Activated naive CD4-positive, alpha-beta T cell treated with anti-CD3 and anti-CD28 coated beads, Interleukin-2, amount 50 U/mL, for 24 hours (primary cell): ENCODE data around the gene DNM3.
A peak's percentile ranks its signal among the peaks of the same experiment; 100 is the strongest.

ENCODE experiments used
- H3K27ac Mint-ChIP-seq: one replicate; pipeline ENCODE4 v1.8.0; 2021; ENCODE audit warnings: mild to moderate bottlenecking, mixed read lengths
- H3K27me3 Mint-ChIP-seq: one replicate; pipeline ENCODE4 v1.8.0; 2021; ENCODE audit warnings: mixed read lengths
- H3K36me3 Mint-ChIP-seq: one replicate; pipeline ENCODE4 v1.8.0; 2021; ENCODE audit warnings: mixed read lengths
- H3K4me1 Mint-ChIP-seq: one replicate; pipeline ENCODE4 v1.8.0; 2021; ENCODE audit warnings: mixed read lengths
- H3K4me3 Mint-ChIP-seq: one replicate; pipeline ENCODE4 v1.8.0; 2021; ENCODE audit warnings: mild to moderate bottlenecking, mixed read lengths
- H3K9me3 Mint-ChIP-seq: one replicate; pipeline ENCODE4 v1.8.0; 2021; ENCODE audit warnings: mixed read lengths

Gene DNM3

DNA sequence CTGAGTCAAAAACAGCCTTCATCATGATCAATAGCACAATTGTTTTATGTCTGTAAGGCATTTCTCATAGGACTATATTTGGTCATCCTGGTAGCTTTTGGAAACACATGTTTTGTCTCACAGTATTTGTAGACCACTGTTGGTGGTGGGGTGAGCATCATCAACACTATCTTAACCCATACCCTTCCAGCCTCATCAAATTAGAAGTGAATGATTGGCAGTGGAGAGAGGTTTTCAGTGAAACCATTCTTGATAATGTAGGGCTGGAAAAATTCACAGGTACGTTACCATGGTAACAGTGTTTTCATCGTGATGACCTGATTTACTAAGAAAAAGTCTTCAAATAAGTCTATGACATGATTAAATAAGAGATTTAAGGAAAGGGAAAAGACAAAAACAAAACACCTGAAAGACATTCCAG lies 533.9 kb downstream of the DNM3 start:
- Mint-ChIP-seq H3K27me3 (no peaks in the 10 kb centered on the region), H3K9me3 (no peaks in the 10 kb centered on the region), H3K4me1 (peaks cover 26% of the 10 kb centered on the region), H3K4me3 (peak overlapping the region; percentile 13), H3K27ac (no peak overlapping the region), H3K36me3 (peaks cover 4% of the 10 kb centered on the region)

DNA sequence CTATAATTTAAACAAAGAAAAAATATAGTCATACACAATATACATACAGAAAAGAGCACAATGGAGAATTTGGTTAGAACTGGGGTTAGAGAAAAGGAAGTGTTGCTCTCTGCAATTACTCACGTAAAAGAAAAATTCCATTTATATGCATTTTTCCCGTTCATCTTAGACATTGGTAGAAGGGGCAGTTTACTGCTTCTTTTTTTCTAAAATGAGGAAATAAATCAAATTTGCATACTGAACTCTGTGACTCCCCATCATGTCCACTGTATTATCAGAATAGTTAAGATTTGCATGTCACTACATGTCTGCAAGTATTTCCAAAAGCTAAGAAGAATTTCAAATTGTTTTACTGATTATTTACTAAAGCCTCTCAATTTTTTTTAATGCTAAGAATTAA lies 535.1 kb downstream of the DNM3 start:
- no peak overlapping the region for H3K27ac Mint-ChIP-seq
- H3K4me3 Mint-ChIP-seq = no peak overlapping the region
- H3K27me3 Mint-ChIP-seq = no peaks in the 10 kb centered on the region
- peaks cover 38% of the 10 kb centered on the region for H3K4me1 Mint-ChIP-seq
- H3K9me3 Mint-ChIP-seq = no peaks in the 10 kb centered on the region
- H3K36me3 Mint-ChIP-seq = peaks cover 4% of the 10 kb centered on the region

- Mint-ChIP-seq H3K27me3 (no peaks in the 10 kb centered on the region), H3K9me3 (no peaks in the 10 kb centered on the region), H3K36me3 (peaks cover 4% of the 10 kb centered on the region), H3K27ac (no peak overlapping the region), H3K4me1 (peaks cover 49% of the 10 kb centered on the region), H3K4me3 (no peak overlapping the region)
Measured at GRCh38 chr1:172377565-172377964, 536.3 kb downstream of the DNM3 start.

- Mint-ChIP-seq H3K27ac (no peak overlapping the region), H3K4me3 (no peak overlapping the region), H3K27me3 (no peaks in the 10 kb centered on the region), H3K9me3 (no peaks in the 10 kb centered on the region), H3K36me3 (peaks cover 4% of the 10 kb centered on the region), H3K4me1 (peaks cover 52% of the 10 kb centered on the region)
Measured at GRCh38 chr1:172378109-172378760, 536.9 kb downstream of the DNM3 start.

DNA sequence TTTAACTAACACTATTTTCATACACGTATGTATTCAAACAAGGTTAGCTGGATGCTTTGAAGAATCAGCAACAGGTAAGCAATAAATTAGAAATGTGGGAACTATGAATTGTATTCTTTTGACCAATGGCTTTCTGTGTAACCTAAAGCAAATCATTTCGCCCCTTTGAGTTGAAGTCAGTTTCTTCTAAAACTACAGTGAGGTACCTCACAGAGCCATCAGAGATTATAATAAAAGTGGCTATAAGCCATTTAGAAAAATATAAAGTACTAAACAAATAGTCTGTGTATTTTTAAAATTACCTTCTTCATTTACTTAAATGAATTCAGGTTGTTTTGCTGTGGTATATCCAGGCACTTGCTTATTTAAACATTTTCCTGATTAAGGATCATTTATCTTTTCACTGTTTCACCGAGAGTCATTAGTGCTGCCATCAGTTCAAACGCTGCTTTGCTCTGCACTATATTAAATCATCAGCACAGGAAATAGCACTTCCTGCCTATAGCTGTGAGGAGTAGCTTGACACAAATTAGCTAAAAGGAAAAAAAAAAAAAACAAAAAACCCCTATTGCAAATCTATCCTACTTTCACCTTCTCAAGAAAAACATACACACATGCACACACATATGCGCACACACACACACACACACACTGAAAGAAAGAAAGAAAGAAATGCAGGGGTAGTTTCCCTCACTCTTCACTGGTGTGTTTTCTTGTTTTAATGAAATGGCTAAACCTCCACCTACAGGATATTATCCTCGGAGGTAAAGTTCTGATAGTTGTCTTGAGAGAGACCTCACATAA lies 539.3 kb downstream of the DNM3 start:
- peak overlapping the region; percentile 69 for H3K4me3 Mint-ChIP-seq
- peak overlapping the region; percentile 93 for H3K27ac Mint-ChIP-seq
- peaks cover 4% of the 10 kb centered on the region for H3K36me3 Mint-ChIP-seq
- peaks cover 48% of the 10 kb centered on the region for H3K4me1 Mint-ChIP-seq
- H3K27me3 Mint-ChIP-seq = no peaks in the 10 kb centered on the region
- H3K9me3 Mint-ChIP-seq = no peaks in the 10 kb centered on the region

- H3K27me3 Mint-ChIP-seq = no peaks in the 10 kb centered on the region
- peaks cover 41% of the 10 kb centered on the region for H3K4me1 Mint-ChIP-seq
- peak overlapping the region; percentile 33 for H3K4me3 Mint-ChIP-seq
- peak overlapping the region; percentile 74 for H3K27ac Mint-ChIP-seq
- H3K9me3 Mint-ChIP-seq = no peaks in the 10 kb centered on the region
- H3K36me3 Mint-ChIP-seq = peaks cover 4% of the 10 kb centered on the region
Measured at GRCh38 chr1:172381946-172382345, 540.6 kb downstream of the DNM3 start.

- Mint-ChIP-seq H3K27me3 (no peaks in the 10 kb centered on the region), H3K27ac (no peak overlapping the region), H3K4me1 (peaks cover 41% of the 10 kb centered on the region), H3K36me3 (peaks cover 4% of the 10 kb centered on the region), H3K4me3 (no peak overlapping the region), H3K9me3 (no peaks in the 10 kb centered on the region)
Measured at GRCh38 chr1:172382406-172382805, 541.1 kb downstream of the DNM3 start.

GRCh38 chr1:172382990-172383389 lies 541.7 kb downstream of the DNM3 start:
- Mint-ChIP-seq H3K27ac (no peak overlapping the region), H3K4me3 (no peak overlapping the region), H3K36me3 (peaks cover 4% of the 10 kb centered on the region), H3K9me3 (no peaks in the 10 kb centered on the region), H3K4me1 (peaks cover 41% of the 10 kb centered on the region), H3K27me3 (no peaks in the 10 kb centered on the region)

- Mint-ChIP-seq H3K4me3 (no peak overlapping the region), H3K27me3 (no peaks in the 10 kb centered on the region), H3K9me3 (no peaks in the 10 kb centered on the region), H3K4me1 (peaks cover 40% of the 10 kb centered on the region), H3K27ac (no peak overlapping the region), H3K36me3 (peaks cover 4% of the 10 kb centered on the region)
Measured at GRCh38 chr1:172383536-172383935, 542.2 kb downstream of the DNM3 start.

- no peak overlapping the region for H3K27ac Mint-ChIP-seq
- H3K36me3 Mint-ChIP-seq = peaks cover 2% of the 10 kb centered on the region
- H3K27me3 Mint-ChIP-seq = no peaks in the 10 kb centered on the region
- no peak overlapping the region for H3K4me3 Mint-ChIP-seq
- no peaks in the 10 kb centered on the region for H3K9me3 Mint-ChIP-seq
- H3K4me1 Mint-ChIP-seq = peaks cover 31% of the 10 kb centered on the region
Measured at GRCh38 chr1:172384656-172385055, 543.4 kb downstream of the DNM3 start.

DNA sequence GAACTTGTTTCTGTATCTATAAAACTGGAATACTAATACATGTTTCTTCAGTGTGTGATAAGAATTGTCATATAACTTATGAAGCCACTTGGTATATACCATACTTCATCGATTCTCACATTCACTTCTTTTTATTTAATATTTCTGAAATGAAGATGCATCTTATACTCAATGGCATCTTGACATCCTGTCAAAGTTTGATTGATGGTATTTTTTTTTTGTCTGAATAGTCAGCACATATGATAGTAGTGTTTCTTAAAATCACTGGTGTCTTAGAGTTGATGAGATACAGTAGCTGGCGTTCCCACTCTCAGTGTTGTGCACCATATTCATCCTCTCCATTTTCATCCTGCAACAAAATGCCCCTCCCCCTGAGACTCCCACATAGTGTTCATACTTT lies 544.7 kb downstream of the DNM3 start:
- Mint-ChIP-seq H3K4me3 (no peak overlapping the region), H3K27ac (no peak overlapping the region), H3K9me3 (no peaks in the 10 kb centered on the region), H3K27me3 (no peaks in the 10 kb centered on the region), H3K36me3 (peaks cover 2% of the 10 kb centered on the region), H3K4me1 (peaks cover 25% of the 10 kb centered on the region)

GRCh38 chr1:172388490-172388889 lies 547.2 kb downstream of the DNM3 start:
- no peaks in the 10 kb centered on the region for H3K27me3 Mint-ChIP-seq
- H3K36me3 Mint-ChIP-seq = peaks cover 2% of the 10 kb centered on the region
- no peak overlapping the region for H3K27ac Mint-ChIP-seq
- peaks cover 4% of the 10 kb centered on the region for H3K9me3 Mint-ChIP-seq
- peaks cover 22% of the 10 kb centered on the region for H3K4me1 Mint-ChIP-seq
- no peak overlapping the region for H3K4me3 Mint-ChIP-seq

- H3K4me1 Mint-ChIP-seq = peaks cover 40% of the 10 kb centered on the region
- no peak overlapping the region for H3K27ac Mint-ChIP-seq
- H3K27me3 Mint-ChIP-seq = no peaks in the 10 kb centered on the region
- no peak overlapping the region for H3K4me3 Mint-ChIP-seq
- H3K36me3 Mint-ChIP-seq = peaks cover 2% of the 10 kb centered on the region
- peaks cover 4% of the 10 kb centered on the region for H3K9me3 Mint-ChIP-seq
Measured at GRCh38 chr1:172390301-172390682, 549.0 kb downstream of the DNM3 start.

DNA sequence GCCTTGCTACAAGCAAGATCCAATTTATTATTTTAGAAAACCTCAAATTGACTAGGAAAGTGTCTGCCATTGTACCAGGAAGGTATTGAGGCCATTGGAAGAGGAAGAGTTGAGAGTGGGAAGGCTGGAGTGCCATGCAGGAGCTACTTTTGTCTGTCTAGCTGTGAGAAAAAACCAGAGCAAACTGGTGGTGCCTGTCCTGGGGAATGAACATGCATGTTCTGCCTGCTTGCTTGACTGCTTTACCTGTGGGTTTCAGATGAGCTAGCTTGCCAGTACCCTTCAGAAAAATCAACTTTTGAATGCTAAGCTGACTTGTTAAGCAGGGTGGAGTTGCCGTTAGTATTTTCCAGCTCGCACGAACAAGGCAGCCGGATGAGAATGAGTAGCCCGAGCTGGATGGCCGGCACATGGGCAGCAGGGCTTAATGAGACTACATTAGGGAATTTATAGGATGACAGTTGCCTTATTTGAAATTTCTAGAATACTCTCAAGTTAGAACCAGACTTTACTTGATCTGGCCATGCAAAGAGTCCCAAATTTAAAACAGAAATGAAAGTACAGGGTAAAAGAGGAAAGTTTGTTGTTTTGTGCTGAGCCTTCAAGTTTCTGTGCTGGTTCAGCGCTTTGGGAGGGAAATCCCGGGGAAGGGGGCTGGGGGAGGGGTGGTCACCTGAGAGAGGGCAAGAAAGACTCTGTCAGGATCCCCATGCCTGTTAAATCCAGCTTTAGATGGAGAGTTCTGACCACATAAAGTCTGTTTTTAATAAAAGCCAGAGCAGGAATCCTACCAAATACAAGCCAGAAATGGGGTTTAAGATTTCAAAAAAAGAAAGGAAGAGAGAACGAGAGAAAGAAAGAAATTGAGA lies 549.6 kb downstream of the DNM3 start:
- peak overlapping the region; percentile 26 for H3K27ac Mint-ChIP-seq
- peaks cover 2% of the 10 kb centered on the region for H3K36me3 Mint-ChIP-seq
- peaks cover 4% of the 10 kb centered on the region for H3K9me3 Mint-ChIP-seq
- H3K4me1 Mint-ChIP-seq = peaks cover 45% of the 10 kb centered on the region
- no peaks in the 10 kb centered on the region for H3K27me3 Mint-ChIP-seq
- H3K4me3 Mint-ChIP-seq = no peak overlapping the region

DNA sequence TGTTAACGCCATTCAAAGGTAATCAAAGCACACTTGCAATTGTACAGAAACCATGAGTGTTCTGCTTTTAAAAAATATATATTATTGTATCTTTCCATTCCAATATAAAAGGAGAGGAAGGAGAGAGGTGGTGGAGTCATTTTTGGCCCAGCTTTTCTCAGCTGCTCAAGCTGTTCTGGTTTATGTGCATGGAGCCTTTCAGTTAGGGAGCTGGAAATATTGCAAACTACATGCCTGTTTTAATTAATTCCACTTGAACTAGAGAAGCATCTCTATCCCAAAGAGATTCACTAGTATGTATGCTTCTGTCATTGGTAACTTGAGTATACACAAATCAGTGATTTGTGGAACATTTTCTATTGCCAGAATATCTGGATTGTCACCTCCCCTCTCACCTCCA lies 550.7 kb downstream of the DNM3 start:
- H3K27ac Mint-ChIP-seq = no peak overlapping the region
- H3K36me3 Mint-ChIP-seq = peaks cover 2% of the 10 kb centered on the region
- H3K4me1 Mint-ChIP-seq = peaks cover 52% of the 10 kb centered on the region
- H3K27me3 Mint-ChIP-seq = no peaks in the 10 kb centered on the region
- peaks cover 4% of the 10 kb centered on the region for H3K9me3 Mint-ChIP-seq
- no peak overlapping the region for H3K4me3 Mint-ChIP-seq

- Mint-ChIP-seq H3K27me3 (no peaks in the 10 kb centered on the region), H3K36me3 (peaks cover 3% of the 10 kb centered on the region), H3K4me3 (peak overlapping the region; percentile 58), H3K4me1 (peaks cover 66% of the 10 kb centered on the region), H3K9me3 (peaks cover 4% of the 10 kb centered on the region), H3K27ac (peak overlapping the region; percentile 97)
Measured at GRCh38 chr1:172393354-172393753, 552.1 kb downstream of the DNM3 start.
